NCI-H1436 (cell line): ENCODE data around the gene ZIC4.

Source experiments
- DNase-seq: peaks from one replicate; lab custom pipeline; 2025; lab: John Stamatoyannopoulos, UW

ZIC4 gene

GRCh38 chr3:147354623-147355022 is 51.7 kb downstream of the ZIC4 start:
- DNase-seq = no peak

GRCh38 chr3:147351301-147351700 is 55.0 kb downstream of the ZIC4 start:
- no peak for DNase-seq

GRCh38 chr3:147348976-147349375 is 57.4 kb downstream of the ZIC4 start:
- DNase-seq = no peak

GRCh38 chr3:147343926-147344325 is 62.4 kb downstream of the ZIC4 start:
- no peak for DNase-seq

GRCh38 chr3:147341727-147342126 is 64.6 kb downstream of the ZIC4 start:
- no peak for DNase-seq

- no peak for DNase-seq
Measured at GRCh38 chr3:147336543-147337278, 69.6 kb downstream of the ZIC4 start.
